8988T (cell line): ENCODE results near the gene GGT6.

Source experiments
- DNase-seq: peaks from one replicate; pipeline ENCODE4 v3.0.0; 2011

Gene GGT6

GRCh38 chr17:4549781-4550533 lies 10.4 kb downstream of the GGT6 start:
- no peak for DNase-seq

DNA sequence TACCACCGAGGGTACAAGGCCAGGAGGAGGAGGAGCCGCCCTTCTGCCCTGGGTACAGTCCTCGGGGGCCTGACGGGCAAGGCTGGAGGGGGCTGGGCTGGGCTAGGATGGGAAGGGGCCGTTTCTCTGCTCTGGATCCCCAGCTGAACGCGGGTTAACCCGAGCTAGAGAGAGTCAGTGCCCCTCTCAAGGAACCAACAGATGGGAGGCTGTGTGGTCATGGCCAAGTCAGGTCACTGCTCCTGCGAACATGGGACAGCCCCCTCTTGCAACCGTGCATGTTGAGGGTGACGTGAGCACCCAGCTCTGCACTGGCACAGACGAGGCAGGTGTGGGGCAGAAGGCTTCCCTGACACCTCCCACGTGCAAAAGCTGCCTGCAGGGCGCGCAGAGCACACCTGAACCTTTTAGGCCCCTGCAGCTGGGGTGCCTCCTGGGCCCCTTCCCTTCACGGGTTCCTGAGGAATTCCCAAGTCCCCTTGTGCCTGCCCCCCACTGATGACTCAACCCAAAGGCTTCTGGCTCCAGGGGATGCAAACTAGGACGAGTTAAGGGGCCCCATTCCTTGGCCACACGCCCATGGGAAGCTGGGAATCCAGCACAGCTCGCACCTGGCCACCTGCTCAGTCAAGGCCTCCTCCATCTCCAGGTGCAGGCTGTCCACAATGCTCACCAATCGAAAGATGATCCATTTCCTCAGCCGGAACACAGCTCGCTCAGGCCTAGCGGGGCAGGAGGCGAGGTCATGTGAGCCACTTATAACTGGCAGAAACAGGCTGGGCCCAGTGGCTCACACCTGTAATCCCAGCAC lies 11.5 kb downstream of the GGT6 start:
- no peak for DNase-seq

GRCh38 chr17:4548061-4548461 lies 12.3 kb downstream of the GGT6 start:
- no peak for DNase-seq

- no peak for DNase-seq
These were observed 13.1 kb downstream of the GGT6 start for GRCh38 chr17:4547118-4547906.

DNA sequence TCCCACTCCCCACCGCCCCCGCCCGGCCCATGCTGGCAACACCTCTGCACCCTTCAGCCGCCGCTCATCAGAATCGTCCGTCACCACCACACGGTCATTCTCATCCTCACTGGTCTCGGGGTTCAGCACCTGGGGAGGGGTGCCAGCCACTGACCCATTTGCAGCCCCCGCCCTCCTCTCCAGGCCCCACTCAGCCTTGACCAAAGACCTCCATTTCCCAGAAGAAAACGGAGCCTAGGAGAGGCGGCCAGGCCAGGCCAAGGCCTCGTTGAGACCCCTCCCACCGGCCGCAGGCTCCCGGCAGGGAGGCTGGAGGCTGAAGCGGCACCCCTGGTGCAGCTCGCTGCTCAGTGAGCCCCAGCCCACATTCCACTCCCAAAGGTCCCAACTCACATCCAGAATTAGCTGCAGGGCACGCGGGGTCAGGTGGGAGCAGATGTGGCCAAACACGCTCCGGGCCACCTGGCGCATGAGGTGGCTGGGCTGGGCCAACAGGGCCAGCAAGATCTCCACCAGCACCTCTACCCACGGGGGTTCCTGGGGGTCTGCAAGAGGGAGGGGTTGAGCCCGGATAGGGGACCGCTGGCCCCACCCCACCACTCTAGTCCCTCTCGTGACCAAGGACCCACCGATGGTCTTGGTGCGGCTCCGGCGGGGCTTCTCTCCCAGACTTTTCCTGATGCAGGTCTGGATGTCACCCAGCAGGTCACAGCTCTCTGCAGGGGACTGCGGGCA lies 15.0 kb downstream of the GGT6 start:
- no peak for DNase-seq

DNA sequence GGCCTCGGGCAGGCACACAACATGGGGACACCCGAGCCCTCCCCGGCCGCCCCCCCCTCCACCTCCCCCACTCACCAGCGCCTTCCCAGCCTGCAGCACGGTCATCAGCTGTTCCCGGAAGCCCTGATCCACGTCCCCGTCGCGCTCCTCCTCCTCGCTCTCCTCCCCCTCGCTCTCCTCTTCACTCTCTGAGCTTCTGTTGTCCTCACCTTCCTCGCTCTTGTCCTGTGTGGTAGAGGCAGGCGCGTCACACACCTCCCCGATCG lies 15.5 kb downstream of the GGT6 start:
- DNase-seq, result no peak

- DNase-seq, result no peak
These were observed 16.0 kb downstream of the GGT6 start for GRCh38 chr17:4544135-4544950.

DNA sequence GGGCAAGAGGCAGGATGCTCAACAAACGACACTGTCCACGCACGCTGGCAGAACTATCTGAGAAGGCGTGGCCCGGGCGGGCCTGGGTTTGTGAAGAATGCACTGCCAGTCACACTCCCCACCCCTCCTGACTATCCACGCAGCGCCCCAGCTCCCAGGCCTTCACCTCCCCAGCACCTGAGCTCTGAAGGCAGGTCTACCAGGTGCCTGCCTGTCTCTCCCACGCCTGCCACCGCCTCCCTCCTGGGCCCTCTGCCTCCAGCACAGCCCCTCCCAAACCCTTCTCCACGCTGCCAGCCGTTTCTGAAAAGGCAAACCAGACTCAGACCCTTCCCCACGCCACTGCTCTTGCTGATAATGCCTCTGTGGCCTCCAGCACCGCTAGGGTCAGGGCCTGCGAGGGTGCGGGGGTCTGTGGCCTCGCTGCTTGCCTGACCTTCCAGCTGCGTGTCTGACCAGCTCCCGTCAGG lies 16.8 kb downstream of the GGT6 start:
- DNase-seq, result no peak

DNA sequence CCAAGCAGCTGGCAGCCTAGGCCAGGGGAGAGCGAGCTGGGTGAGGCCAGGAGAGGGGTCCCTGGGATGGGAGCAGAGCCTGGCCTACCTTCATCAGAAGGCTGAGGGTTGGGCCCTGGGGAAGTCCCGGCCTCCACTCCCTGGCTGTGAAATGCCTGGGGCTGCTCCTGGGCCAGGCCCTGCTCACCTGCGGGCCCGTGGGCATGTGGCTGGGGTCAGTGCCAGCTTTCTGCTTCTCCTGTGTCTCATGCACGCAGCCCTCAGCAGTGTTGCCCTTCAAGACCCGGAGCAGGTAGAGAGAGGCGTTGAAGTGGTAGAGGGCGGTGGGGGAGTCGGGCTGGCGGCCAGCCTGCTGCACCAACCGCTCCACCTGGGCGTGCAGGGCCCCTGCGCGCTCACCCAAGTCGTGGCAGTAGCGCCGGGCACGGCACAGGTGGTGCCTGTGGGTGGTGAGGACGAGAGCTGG lies 17.6 kb downstream of the GGT6 start:
- DNase-seq, result no peak

- no peak for DNase-seq
These were observed 18.2 kb downstream of the GGT6 start for GRCh38 chr17:4542003-4542725.

DNA sequence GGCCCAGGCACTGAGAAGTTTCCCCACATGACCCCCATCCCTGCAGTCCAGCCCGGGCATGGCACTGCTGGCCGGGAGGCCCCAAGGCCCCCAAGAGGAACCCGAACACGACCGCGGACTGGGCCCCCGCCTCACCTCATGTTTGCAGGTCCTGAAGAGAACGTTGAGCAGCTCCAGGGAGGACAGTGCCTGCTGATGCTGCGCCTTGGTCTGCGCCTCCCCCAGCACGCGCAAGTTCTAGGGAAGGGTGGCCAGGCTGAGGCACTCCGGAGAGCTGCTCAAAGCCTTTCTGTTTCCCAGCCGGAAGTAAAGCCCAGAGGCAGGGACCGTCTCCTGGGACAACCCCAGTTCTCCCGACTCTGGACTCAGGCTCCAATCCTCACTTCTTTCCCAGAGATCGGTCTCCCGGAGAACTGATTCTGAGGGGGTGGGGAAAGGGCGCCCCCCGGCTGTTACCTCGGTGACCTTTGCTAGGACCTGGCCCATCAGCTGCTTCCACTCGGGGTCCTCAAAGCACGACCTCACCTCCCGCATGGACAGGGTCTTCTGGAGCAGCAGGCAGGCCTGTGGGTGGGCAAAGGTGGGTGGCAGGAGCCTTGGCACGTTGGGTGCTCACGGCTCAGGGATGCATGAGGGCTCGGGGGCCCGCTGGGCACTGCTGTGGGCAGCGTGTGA lies 18.9 kb downstream of the GGT6 start:
- no peak for DNase-seq

DNA sequence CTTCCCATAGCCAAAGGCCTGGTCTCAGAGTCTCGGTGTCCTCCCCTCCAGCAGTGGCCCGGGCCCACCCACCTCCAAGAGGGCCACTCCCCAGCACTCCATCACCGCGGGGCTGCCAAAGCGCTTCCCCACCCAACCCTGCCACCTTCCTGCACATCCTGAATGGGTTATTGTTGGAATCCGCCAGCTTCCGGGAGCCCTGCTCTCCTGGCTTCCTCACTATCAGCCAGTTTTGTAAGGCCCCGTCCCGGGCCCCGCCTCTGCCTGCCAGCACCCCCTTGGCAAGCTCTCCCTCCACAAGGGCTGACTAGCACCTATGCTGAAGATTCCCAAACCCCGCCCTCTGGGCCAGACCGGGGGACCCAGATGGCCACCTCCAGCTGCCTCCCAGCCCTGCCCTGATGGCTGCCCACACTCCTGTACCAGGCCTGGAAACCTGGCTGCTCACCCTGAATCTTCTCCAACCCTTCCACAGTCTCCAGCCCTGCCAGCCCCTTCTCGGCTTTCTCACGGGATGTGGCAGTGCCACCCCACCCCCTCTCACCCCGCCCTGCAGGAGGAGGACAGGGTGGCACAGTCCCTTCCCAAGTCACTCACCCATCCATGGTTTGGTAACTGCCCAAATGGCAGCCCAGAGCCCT lies 19.6 kb downstream of the GGT6 start:
- DNase-seq, result no peak

GRCh38 chr17:4540224-4540651 lies 20.1 kb downstream of the GGT6 start:
- DNase-seq, result peak; percentile 79

GRCh38 chr17:4539576-4540223 lies 20.7 kb downstream of the GGT6 start:
- DNase-seq, result no peak

GRCh38 chr17:4539025-4539424 lies 21.4 kb downstream of the GGT6 start:
- DNase-seq, result no peak

- DNase-seq, result no peak
These were observed 22.0 kb downstream of the GGT6 start for GRCh38 chr17:4538236-4539002.

GRCh38 chr17:4537451-4538235 lies 22.7 kb downstream of the GGT6 start:
- DNase-seq, result no peak
